Stromal cell of bone marrow (primary cell): ENCODE data around the gene FCGBP.

Experiments used
- DNase-seq: peaks from one replicate; pipeline ENCODE4 v3.0.0-alpha.2; 2012; ENCODE audit warnings: low read depth

Gene FCGBP

GRCh38 chr19:39946532-39946931, 12.1 kb upstream of the FCGBP start:
- DNase-seq: no peak

GRCh38 chr19:39943586-39943985, 9.2 kb upstream of the FCGBP start:
- DNase-seq: no peak

GRCh38 chr19:39942366-39942730, 7.9 kb upstream of the FCGBP start:
- DNase-seq: no peak

DNA sequence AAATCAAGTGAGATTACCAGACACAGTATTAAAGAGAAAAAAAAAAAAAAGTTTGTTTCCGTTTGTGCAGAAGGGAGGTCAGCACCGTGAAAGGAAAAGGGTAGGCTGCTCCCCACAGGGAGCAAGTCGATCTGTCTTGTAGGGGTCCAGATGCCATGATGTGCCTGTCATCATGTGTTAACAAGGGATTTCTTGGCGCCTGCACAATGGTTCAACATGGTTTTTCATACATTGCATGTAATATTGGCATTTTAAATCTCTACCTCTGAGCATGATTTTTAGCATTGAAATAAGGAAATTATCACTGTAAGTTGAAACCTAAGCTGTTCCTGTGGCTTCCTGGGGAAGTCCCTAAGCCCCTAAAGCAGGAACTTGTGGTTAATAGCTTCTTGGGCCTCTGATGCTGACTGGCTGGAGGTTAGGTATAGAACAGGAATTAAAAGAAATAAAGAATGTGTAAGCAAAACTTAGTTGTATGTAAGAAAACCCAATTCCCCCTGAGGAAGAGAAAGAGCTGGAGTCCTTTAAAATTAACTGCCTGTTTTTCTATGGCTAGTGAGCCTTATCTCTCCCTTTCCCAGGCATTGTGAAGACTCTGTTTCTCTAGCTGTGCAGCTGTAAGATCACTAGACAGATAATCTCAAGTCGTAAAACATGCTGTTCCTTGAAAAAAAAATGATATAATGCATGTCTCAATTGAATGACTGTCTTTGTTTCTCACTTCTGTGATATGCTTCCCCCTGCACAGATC, 7.4 kb upstream of the FCGBP start:
- DNase-seq: no peak

DNA sequence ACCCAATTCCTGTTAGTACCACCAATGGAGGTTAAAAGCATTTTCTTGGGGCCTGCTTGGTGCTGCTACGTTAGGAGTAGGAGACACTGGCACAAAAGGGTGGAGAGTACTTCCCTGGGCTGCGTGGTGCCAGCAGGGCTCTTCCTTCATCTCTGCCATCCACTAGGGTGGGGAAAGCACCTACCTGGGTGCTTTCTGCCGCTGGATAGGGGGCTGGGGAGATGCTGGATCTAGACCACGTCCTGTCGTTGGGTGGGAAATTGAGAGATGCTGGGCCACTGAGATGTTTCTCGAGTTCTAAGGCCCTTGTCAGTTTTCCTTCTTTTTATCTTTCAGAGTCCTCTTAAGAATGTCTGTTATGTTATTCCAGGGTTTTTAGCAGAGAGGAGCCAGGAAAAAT, 6.7 kb upstream of the FCGBP start:
- no peak for DNase-seq

GRCh38 chr19:39940221-39940833, 5.9 kb upstream of the FCGBP start:
- no peak for DNase-seq

DNA sequence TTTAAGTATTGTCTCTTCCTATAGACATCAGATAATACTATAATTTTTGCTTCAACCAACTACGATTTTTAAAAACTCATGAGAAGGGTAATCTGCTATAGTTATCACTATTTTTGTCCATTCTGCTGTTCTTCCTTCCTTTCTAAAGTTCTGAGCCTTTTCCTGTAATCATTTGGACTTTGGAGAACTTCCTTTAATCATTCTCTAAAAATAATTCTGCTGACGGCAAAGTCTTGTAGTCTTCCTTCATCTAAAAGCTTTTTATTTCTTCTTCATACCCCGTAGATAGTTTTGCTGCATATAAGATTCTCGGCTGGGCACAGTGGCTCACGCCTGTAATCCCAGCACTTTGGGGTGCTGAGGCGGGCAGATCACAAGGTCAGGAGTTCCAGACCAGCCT, 5.1 kb upstream of the FCGBP start:
- DNase-seq: no peak

DNA sequence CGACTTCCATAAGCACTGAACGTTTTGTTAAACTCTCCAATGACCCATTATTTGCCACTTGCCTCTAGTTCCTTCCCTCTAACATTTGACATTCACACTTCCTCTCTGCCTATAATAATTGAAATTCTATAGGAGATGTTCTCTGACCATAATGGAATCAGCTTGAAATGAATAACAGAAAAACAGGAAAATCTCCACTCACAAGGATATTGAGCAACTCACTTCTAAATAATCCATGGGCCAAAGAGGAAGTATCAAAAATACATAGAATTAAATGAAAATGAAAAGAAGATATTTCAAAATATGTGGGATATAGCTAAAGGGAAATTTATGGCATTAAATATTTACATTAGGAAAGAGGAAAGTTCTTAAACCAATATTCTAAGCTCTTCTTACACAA, 3.4 kb upstream of the FCGBP start:
- no peak for DNase-seq

GRCh38 chr19:39937094-39937720, 2.8 kb upstream of the FCGBP start:
- no peak for DNase-seq

DNA sequence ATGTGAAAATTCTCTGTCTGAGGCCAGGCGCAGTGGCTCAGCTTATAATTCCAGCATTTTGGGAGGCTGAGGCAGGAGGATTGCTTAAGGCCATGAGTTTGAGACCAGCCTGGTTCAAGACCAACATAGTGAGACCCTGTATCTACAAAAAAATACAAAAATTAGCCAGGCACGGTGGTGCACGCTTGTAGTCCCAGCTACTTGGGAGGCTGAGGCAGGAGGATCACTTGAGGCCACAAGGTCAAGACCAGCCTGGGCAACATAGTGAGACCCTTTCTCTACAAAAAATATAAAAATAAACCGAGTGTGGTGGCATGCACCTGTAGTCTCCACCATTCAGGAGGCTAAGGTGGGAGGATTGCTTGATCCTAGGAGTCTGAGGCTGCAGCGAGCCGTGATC, 2.2 kb upstream of the FCGBP start:
- DNase-seq: no peak

DNA sequence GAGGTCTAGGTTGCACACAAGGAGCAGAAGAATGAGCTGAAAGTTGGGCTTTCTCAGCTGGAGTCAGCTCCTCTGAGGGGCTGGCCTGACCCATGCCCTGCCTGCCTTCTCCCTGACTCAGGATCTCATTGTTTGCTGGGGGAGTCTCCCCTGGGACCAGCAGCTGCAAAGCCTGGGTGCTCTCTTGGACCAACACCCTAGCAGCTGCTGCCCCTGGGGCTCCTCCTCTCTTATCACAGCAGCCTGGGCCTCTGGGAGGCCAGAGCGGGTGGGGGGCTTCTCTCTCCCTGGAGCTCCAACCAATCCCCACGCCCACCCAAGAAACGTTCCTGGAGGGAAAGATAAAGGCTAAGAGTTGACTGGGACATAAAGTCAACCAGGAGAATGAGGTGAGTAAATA, 1.6 kb upstream of the FCGBP start:
- DNase-seq: no peak

DNA sequence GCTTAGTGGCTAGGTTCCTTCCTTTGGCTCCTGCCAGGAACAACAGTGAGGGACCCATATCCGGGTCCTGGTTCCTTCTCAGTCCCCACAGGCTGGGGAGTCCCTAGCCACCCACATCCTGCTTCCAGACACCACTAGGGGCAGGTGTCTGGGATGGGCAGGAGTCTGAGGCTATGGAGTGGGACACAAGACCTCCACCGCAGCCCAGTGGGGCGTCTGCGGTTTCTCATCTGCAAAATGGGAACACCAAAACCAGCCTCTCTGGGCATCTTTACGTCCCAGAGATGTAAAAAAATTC, 879 bp upstream of the FCGBP start:
- DNase-seq: no peak

DNA sequence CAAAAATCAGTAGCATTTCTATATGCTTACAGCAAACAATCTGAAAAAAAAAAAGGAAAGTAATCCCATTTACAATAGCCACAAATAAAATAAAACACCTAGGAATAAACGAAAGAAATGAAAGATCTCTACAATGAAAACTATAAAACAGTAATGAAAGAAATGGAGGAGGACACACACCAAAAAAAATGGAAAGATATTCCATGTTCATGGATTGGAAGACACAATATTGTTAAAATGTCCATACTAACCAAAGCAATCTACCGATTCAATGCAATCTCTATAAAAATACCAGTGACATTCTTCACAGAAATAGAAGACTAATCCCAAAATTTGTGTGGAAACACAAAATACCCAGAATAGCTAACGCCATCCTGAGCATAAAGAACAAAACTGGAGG, 4.7 kb downstream of the FCGBP start:
- DNase-seq: no peak

- DNase-seq: no peak
Measured at GRCh38 chr19:39928357-39928725, 6.1 kb downstream of the FCGBP start.

DNA sequence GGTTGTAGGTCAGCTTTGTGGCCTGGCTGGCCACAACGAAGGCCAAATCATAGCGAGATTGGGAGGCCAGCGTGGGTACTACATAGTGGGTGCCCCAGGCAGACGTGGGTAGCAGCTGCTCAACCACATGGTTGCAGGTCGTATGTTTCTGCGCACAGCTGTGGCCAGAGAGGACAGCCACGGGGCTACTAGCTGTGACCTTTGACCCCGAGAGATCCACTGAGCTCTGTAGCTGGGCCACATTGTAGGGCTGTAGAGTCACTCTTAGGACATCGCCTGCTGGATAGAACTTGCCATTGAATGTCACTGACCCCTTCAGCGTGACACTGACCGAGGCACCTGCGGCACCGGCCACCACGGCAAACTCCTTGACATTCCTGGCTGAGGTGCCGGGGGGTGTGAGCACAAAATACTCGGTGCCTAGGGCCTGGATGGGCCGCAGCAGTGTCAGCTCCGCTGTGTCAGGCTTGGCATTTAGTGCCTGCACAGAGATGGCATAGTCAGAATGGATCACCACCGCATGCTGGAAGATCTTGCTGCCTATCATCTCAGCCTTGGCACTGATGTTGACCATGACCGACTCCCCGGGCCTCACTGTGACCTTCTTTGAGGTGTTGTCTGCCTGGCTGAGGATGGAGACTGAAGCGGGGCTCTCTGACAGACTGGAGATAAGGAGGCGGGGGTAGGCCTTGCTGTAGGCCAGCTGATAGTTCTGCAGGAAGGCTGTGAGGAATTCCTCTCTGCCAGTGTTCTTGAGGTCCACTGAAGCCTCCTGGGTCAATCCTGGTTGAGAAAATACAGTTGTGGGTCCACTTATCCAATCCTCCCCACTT, 6.7 kb downstream of the FCGBP start:
- no peak for DNase-seq

DNA sequence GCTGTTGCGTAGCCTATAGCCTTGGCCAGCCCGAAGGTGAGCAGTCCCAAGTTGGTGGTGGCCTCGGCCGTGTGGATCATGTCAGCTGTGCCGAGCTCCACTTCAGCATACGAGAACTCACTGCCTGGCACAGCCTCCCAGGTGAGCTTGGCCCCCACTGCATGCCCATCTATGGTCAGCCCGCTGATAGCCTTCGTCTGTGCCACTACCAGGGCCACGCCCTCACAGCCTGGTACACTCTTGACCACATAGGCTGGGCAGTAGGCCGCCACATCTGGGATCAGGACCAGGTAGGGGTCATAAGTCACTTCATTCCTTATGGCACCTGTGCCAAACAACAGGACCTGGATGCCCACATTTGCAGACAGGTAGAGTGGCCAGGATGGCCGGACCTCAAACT, 7.4 kb downstream of the FCGBP start:
- DNase-seq: no peak

DNA sequence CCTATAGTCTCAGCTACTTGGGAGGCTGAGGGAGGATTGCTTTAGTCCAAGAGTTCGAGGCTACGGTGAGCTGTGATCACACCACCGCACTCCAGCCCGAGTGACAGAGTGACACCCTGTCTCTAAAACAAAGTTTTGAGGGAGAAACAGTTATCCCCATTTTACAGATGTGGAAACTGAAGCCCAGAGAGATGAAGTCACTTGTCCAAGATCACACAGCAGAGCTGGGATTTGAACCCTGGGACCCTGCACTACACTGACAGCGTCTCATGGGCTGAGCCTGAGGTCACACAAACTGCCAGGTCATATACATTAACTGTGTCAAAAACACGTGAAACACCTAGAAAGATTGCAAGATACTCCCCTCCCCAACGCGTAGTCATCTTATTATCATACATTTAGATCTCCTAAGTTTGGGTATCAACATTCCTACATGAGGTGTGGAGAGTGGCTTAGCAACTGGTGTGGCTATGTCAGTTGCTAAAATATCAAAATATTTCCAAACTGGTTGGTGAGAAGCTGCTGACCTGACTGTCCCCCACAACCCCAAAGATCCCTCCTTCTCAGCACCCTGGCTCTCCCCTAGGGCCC, 8.2 kb downstream of the FCGBP start:
- no peak for DNase-seq

DNA sequence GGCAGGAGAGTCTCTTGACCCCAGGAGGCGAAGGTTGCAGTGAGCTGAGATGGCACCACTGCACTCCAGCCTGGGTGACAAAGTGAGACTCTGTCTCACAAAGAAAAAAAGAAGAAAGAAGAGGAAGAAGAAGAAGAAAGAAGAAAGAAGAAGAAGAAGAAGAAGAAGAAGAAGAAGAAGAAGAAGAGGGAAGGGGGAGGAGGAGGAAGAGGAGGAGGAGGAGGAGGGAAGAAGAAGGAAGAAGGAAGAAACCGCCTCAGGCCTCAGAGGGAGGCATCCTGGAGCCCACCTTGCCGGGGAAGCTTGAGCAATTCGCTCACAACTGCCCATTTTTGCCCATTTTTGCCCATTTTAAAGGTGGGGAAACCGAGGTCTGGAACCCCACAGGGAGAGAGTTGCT, 9.5 kb downstream of the FCGBP start:
- DNase-seq: no peak

DNA sequence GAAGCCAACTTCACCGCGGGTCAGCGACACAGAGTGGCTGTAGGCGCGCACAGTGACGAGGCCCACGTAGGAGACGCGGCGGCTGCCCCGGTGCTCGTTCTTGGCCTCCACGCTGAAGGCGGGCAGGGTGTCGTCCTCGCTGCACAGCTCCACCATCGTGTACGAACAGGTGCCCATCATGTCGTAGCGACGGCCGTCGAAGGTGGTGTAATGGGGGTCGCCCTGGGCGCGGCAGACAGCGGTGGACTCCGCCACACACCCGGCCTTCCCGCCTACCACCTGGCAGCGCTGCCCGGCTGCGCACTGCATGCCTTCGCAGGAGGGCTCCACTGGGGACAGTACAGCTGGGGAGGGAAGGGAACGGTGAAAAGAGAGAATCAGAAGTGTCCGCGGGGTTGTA, 10.0 kb downstream of the FCGBP start:
- DNase-seq: no peak

DNA sequence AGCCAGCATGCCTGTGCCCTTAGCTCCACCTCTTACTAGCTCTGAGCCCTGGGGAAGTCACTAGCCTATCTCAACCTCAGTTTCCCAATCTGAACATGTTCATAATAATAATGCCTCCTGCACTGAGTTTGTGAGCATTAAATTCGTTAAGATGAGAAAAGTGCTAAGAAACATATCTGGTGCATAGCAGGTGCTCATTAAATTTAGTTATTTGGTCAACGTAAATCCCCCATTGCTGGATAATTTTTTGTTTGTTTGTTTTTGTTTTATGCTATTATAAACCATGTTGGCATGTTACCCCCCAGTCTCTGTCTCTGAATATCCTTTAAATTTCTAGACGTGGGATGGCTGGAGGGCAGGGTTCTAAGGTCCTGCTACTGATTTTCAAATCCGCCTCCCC, 10.6 kb downstream of the FCGBP start:
- DNase-seq: no peak

DNA sequence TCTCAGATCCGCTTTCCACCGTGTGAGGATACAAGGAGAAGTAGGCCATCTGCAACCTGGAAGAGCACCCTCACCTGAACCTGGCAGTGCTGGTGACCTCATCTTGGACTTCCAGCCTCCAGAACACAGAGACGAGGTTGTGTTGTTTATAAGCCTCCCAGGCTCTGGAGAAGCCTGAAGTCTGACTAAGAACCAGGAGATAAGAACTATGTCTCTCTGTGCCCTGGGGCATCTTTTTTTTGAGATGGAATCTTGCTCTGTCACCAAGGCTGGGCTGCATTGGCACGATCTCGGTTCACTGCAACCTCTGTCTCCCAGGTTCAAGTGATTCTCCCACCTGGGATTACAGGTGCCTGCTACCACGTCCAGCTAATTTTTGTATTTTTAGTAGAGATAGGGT, 14.5 kb downstream of the FCGBP start:
- no peak for DNase-seq

DNA sequence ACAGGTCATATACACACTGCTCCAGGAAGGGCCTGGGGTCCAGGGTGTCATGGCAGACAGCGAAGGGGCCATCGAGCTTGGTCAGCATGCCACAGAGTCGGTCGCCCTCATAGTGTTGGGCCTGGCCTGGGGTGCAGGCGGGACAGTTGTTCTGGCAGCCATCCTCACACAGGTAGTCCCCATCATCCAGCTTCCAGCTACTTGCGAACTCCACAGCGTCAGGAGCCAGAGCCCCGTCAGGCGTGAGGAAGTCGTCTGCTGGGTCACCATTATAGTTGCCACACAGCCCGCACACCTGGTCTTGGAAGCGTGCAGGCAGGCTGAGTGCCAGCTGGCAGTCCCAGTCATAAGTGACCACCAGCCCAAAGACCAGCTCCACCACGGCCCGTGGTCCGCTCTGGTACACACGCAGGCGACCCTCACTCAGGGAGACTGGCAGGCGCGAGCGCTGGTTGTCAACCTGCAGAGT, 16.2 kb downstream of the FCGBP start:
- DNase-seq: no peak
